Measurements from ENCODE around the gene DGCR2.

DGCR2 gene

GRCh38 chr22:19120829-19121630 is 1.2 kb downstream of the DGCR2 start:
- H3K4me3 ChIP-seq (ENCODE audit: insufficient read depth, low read length, poor library complexity, severe bottlenecking) = peak overlapping the region; percentile 64
- H3K9me3 ChIP-seq (ENCODE audit: insufficient read depth, low read length) = no peaks in the 10 kb centered on the region
- no peaks in the 10 kb centered on the region; the same call in 1 of the 2 replicates for H4K20me1 ChIP-seq (ENCODE audit: low read depth, low read length)
- no peak overlapping the region for H2AFZ ChIP-seq (ENCODE audit: low read depth, low read length, severe bottlenecking)
- peaks cover 42% of the 10 kb centered on the region for H3K79me2 ChIP-seq (ENCODE audit: insufficient read depth, low read length)
- TF ChIP-seq CTCF (IDR thresholded peaks at IDR 0.05; ENCODE audit: insufficient read depth, low read length, poor library complexity, severe bottlenecking) (no peak), EZH2phosphoT487 (conservative IDR thresholded peaks at IDR 0.05; ENCODE audit: low read length) (no peak)
- no peaks in the 10 kb centered on the region for H3K36me3 ChIP-seq (ENCODE audit: low read length)
- no peaks in the 10 kb centered on the region for H3K27me3 ChIP-seq (ENCODE audit: low read length)
- H3K9ac ChIP-seq (ENCODE audit: low read length) = peak overlapping the region; percentile 67
- no peaks in the 10 kb centered on the region for H3K9me2 ChIP-seq (replicated peaks; ENCODE audit: insufficient read depth, low read length)
- no peak overlapping the region for H3K27ac ChIP-seq (ENCODE audit: low read depth, low read length)
- 0 out of 2 replicates have a peak, but pooled peaks cover 2% of the 10 kb centered on the region for H3F3A ChIP-seq (ENCODE audit: insufficient read depth)
- H3K4me2 ChIP-seq (ENCODE audit: low read depth, low read length, poor library complexity, severe bottlenecking) = peak overlapping the region; percentile 66

- Histone ChIP-seq H2AFZ (ENCODE audit: low read depth, low read length, severe bottlenecking) (no peak overlapping the region), H4K20me1 (ENCODE audit: low read depth, low read length) (no peaks in the 10 kb centered on the region; the same call in 1 of the 2 replicates), H3K27me3 (ENCODE audit: low read length) (no peaks in the 10 kb centered on the region), H3K27ac (ENCODE audit: low read depth, low read length) (no peak overlapping the region), H3K79me2 (ENCODE audit: insufficient read depth, low read length) (peaks cover 48% of the 10 kb centered on the region), H3K4me3 (ENCODE audit: insufficient read depth, low read length, poor library complexity, severe bottlenecking) (no peak overlapping the region), H3K9me2 (replicated peaks; ENCODE audit: insufficient read depth, low read length) (no peaks in the 10 kb centered on the region), H3K9ac (ENCODE audit: low read length) (no peak overlapping the region), H3K9me3 (ENCODE audit: insufficient read depth, low read length) (no peaks in the 10 kb centered on the region), H3F3A (ENCODE audit: insufficient read depth) (0 out of 2 replicates have a peak, but pooled peaks cover 2% of the 10 kb centered on the region), H3K36me3 (ENCODE audit: low read length) (no peaks in the 10 kb centered on the region), H3K4me2 (ENCODE audit: low read depth, low read length, poor library complexity, severe bottlenecking) (no peak overlapping the region)
- no peak for TF ChIP-seq CTCF (IDR thresholded peaks at IDR 0.05; ENCODE audit: insufficient read depth, low read length, poor library complexity, severe bottlenecking)
- no peak for TF ChIP-seq EZH2phosphoT487 (conservative IDR thresholded peaks at IDR 0.05; ENCODE audit: low read length)
Observed at GRCh38 chr22:19119949-19120348, 2.3 kb downstream of the DGCR2 start.

GRCh38 chr22:19118329-19118880 is 3.8 kb downstream of the DGCR2 start:
- Histone ChIP-seq H2AFZ (ENCODE audit: low read depth, low read length, severe bottlenecking) (no peak overlapping the region), H3K9me2 (replicated peaks; ENCODE audit: insufficient read depth, low read length) (no peaks in the 10 kb centered on the region), H3K4me2 (ENCODE audit: low read depth, low read length, poor library complexity, severe bottlenecking) (peak overlapping the region; percentile 18), H4K20me1 (ENCODE audit: low read depth, low read length) (no peaks in the 10 kb centered on the region; the same call in 1 of the 2 replicates), H3K9me3 (ENCODE audit: insufficient read depth, low read length) (no peaks in the 10 kb centered on the region), H3K27ac (ENCODE audit: low read depth, low read length) (no peak overlapping the region), H3F3A (ENCODE audit: insufficient read depth) (0 out of 2 replicates have a peak, but pooled peaks cover 2% of the 10 kb centered on the region), H3K36me3 (ENCODE audit: low read length) (no peaks in the 10 kb centered on the region), H3K9ac (ENCODE audit: low read length) (no peak overlapping the region), H3K27me3 (ENCODE audit: low read length) (no peaks in the 10 kb centered on the region), H3K79me2 (ENCODE audit: insufficient read depth, low read length) (peaks cover 53% of the 10 kb centered on the region), H3K4me3 (ENCODE audit: insufficient read depth, low read length, poor library complexity, severe bottlenecking) (no peak overlapping the region)
- TF ChIP-seq CTCF (IDR thresholded peaks at IDR 0.05; ENCODE audit: insufficient read depth, low read length, poor library complexity, severe bottlenecking) = no peak
- TF ChIP-seq EZH2phosphoT487 (conservative IDR thresholded peaks at IDR 0.05; ENCODE audit: low read length) = no peak
